NK-92 (cell line): ENCODE data around the gene PGAP2.
"Not testable (repeated sequence)": the region's sequence is repeated elsewhere in the genome, so short reads cannot be mapped to it uniquely, and the experiment has no call there.

ENCODE experiments used
- DNase-seq: peaks from one replicate; lab custom pipeline; 2025; ENCODE audit not compliant: unreplicated experiment; lab: John Stamatoyannopoulos, UW

The PGAP2 gene

GRCh38 chr11:3803726-3804495, 4.4 kb upstream of the PGAP2 start:
- DNase-seq = no peak

- no peak for DNase-seq
Observed at GRCh38 chr11:3808861-3809623, 682 bp downstream of the PGAP2 start.

GRCh38 chr11:3809624-3809928, 1.2 kb downstream of the PGAP2 start:
- DNase-seq = no peak

- no peak for DNase-seq
Observed at GRCh38 chr11:3810446-3810845, 2.1 kb downstream of the PGAP2 start.

- no peak for DNase-seq
Observed at GRCh38 chr11:3810951-3811350, 2.6 kb downstream of the PGAP2 start.

- DNase-seq = not testable (repeated sequence)
Observed at GRCh38 chr11:3814832-3815231, 6.5 kb downstream of the PGAP2 start.

- DNase-seq = no peak
Observed at GRCh38 chr11:3815845-3816244, 7.5 kb downstream of the PGAP2 start.

GRCh38 chr11:3816673-3817072, 8.3 kb downstream of the PGAP2 start:
- no peak for DNase-seq

- DNase-seq = no peak
Observed at GRCh38 chr11:3817181-3817800, 8.9 kb downstream of the PGAP2 start.

GRCh38 chr11:3820971-3821370, 12.6 kb downstream of the PGAP2 start:
- DNase-seq = no peak

- no peak for DNase-seq
Observed at GRCh38 chr11:3822312-3822711, 14.0 kb downstream of the PGAP2 start.

GRCh38 chr11:3823303-3823702, 14.9 kb downstream of the PGAP2 start:
- DNase-seq = no peak

- DNase-seq = no peak
Observed at GRCh38 chr11:3823762-3824506, 15.6 kb downstream of the PGAP2 start.

GRCh38 chr11:3824714-3825472, 16.5 kb downstream of the PGAP2 start:
- DNase-seq = no peak

- no peak for DNase-seq
Observed at GRCh38 chr11:3825473-3826154, 17.3 kb downstream of the PGAP2 start.

GRCh38 chr11:3826721-3827120, 18.4 kb downstream of the PGAP2 start:
- no peak for DNase-seq

GRCh38 chr11:3827434-3828186, 19.2 kb downstream of the PGAP2 start:
- DNase-seq = no peak

- DNase-seq = no peak
Observed at GRCh38 chr11:3830088-3830487, 21.7 kb downstream of the PGAP2 start.

GRCh38 chr11:3830730-3831129, 22.4 kb downstream of the PGAP2 start:
- no peak for DNase-seq
